HepG2 (cell line): Measurements from ENCODE around the gene ETS1.

ENCODE experiments used
- BCLAF1 ChIP-seq: fragments of 450-650 bp; IDR thresholded peaks from 2 replicates; pipeline ENCODE4 v1.6.1; 2017; ENCODE audit warnings: mild to moderate bottlenecking
- ELF4 ChIP-seq: sonication (generic); formaldehyde crosslinking; IDR thresholded peaks from 2 replicates; pipeline ENCODE4 v1.5.0; 2020; ENCODE audit warnings: missing genetic modification reagents, mild to moderate bottlenecking, moderate library complexity, borderline replicate concordance
- MATR3 ChIP-seq: sonication (generic); formaldehyde crosslinking; IDR thresholded peaks from 2 replicates; pipeline ENCODE4 v1.4.0; 2020; ENCODE audit warnings: missing genetic modification reagents
- NCOR1 ChIP-seq: fragments of 200-600 bp; sonication (generic); IDR thresholded peaks from 2 replicates; pipeline ENCODE4 v1.7.0; 2017; ENCODE audit warnings: antibody characterized with exemption, low read length, borderline replicate concordance
- POLR2A ChIP-seq, 2 experiments: IDR thresholded peaks; 2 replicates each; pipeline ENCODE4 v1.6.1; 2011; ENCODE audit warnings: low read depth in 2 of 2, low read length in 2 of 2, mild to moderate bottlenecking in 1 of 2, moderate library complexity in 1 of 2; ENCODE audit not compliant: insufficient read depth in 1 of 2
- PRDM15 ChIP-seq: sonication (generic); formaldehyde crosslinking; IDR thresholded peaks from 2 replicates; pipeline ENCODE4 v1.4.0; 2020; ENCODE audit warnings: missing genetic modification reagents
- TAF1 ChIP-seq: sonication (generic); formaldehyde crosslinking; IDR thresholded peaks from 2 replicates; pipeline ENCODE4 v1.4.0; 2020; ENCODE audit warnings: missing genetic modification reagents
- U2AF2 ChIP-seq: fragments of 200-400 bp; formaldehyde crosslinking; IDR thresholded peaks from 2 replicates; pipeline ENCODE4 v1.6.1; 2017; ENCODE audit warnings: low read depth, mild to moderate bottlenecking, low read length
- ZNF180 ChIP-seq: sonication (generic); formaldehyde crosslinking; IDR thresholded peaks from 2 replicates; pipeline ENCODE4 v1.4.0; 2020; ENCODE audit warnings: low read depth, missing genetic modification reagents, borderline replicate concordance
- ZNF335 ChIP-seq: sonication (generic); formaldehyde crosslinking; IDR thresholded peaks from 2 replicates; pipeline ENCODE4 v1.4.0; 2020; ENCODE audit warnings: missing genetic modification reagents
- ZNF543 ChIP-seq: sonication (generic); formaldehyde crosslinking; IDR thresholded peaks from 2 replicates; pipeline ENCODE4 v1.4.0; 2020; ENCODE audit warnings: mild to moderate bottlenecking, missing genetic modification reagents
- TF ChIP-seq, protein P1 (sequence below): sonication (generic); formaldehyde crosslinking; IDR thresholded peaks from 2 replicates; pipeline ENCODE4 v1.5.0; 2020; ENCODE audit warnings: mild to moderate bottlenecking, missing genetic modification reagents, moderate library complexity
- TF ChIP-seq, protein P2 (sequence below): sonication (generic); formaldehyde crosslinking; IDR thresholded peaks from 2 replicates; pipeline ENCODE4 v1.4.0; 2020; ENCODE audit warnings: missing genetic modification reagents
- TF ChIP-seq, protein P3 (sequence below), 2 experiments: sonication (generic) in 1 of 2; formaldehyde crosslinking in 1 of 2; IDR thresholded peaks; 2 replicates each; pipeline versions ENCODE4 v1.5.1 to v1.6.1; 2011 to 2020; ENCODE audit warnings: borderline replicate concordance in 1 of 2, low read depth in 1 of 2, low read length in 1 of 2, mild to moderate bottlenecking in 1 of 2, missing genetic modification reagents in 1 of 2, moderate library complexity in 1 of 2

DNA sequence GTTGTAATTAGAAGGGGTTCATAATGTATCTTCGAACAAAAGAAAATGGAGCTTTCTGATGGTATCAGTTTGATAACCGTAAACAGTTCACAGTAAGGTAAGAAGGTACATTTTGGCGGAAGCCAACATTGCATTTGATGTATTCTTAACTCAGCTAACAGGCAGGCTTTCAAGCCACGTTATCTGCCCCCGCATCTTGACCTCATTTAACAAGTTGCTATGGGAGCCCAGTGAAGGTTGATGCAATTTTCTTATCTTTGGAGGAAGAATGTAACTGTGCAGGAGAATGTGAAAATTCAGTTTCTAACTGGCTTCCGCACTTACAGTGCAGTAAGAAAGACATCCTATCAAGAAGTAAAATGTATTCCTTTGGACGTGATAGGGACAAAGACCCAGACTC, 110.6 kb downstream of the ETS1 start:
- TF ChIP-seq BCLAF1 (no peak), PRDM15 (CRISPR knock-in tag) (no peak), ZNF543 (CRISPR knock-in tag) (no peak), ZNF180 (CRISPR knock-in tag) (no peak), NCOR1 (no peak), TAF1 (CRISPR knock-in tag) (no peak), U2AF2 (no peak), ZNF335 (no peak), ELF4 (no peak), MATR3 (CRISPR knock-in tag) (no peak), POLR2A (IDR thresholded peaks at IDR 0.05; ENCODE audit: insufficient read depth in 1 of 2, low read depth in 2 of 2, low read length in 2 of 2) (no peak)
- TF ChIP-seq, protein P1, sequence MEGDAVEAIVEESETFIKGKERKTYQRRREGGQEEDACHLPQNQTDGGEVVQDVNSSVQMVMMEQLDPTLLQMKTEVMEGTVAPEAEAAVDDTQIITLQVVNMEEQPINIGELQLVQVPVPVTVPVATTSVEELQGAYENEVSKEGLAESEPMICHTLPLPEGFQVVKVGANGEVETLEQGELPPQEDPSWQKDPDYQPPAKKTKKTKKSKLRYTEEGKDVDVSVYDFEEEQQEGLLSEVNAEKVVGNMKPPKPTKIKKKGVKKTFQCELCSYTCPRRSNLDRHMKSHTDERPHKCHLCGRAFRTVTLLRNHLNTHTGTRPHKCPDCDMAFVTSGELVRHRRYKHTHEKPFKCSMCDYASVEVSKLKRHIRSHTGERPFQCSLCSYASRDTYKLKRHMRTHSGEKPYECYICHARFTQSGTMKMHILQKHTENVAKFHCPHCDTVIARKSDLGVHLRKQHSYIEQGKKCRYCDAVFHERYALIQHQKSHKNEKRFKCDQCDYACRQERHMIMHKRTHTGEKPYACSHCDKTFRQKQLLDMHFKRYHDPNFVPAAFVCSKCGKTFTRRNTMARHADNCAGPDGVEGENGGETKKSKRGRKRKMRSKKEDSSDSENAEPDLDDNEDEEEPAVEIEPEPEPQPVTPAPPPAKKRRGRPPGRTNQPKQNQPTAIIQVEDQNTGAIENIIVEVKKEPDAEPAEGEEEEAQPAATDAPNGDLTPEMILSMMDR (CRISPR knock-in tag), result no peak
- TF ChIP-seq, protein P2, sequence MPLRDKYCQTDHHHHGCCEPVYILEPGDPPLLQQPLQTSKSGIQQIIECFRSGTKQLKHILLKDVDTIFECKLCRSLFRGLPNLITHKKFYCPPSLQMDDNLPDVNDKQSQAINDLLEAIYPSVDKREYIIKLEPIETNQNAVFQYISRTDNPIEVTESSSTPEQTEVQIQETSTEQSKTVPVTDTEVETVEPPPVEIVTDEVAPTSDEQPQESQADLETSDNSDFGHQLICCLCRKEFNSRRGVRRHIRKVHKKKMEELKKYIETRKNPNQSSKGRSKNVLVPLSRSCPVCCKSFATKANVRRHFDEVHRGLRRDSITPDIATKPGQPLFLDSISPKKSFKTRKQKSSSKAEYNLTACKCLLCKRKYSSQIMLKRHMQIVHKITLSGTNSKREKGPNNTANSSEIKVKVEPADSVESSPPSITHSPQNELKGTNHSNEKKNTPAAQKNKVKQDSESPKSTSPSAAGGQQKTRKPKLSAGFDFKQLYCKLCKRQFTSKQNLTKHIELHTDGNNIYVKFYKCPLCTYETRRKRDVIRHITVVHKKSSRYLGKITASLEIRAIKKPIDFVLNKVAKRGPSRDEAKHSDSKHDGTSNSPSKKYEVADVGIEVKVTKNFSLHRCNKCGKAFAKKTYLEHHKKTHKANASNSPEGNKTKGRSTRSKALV (CRISPR knock-in tag), result no peak
- TF ChIP-seq, protein P3, sequence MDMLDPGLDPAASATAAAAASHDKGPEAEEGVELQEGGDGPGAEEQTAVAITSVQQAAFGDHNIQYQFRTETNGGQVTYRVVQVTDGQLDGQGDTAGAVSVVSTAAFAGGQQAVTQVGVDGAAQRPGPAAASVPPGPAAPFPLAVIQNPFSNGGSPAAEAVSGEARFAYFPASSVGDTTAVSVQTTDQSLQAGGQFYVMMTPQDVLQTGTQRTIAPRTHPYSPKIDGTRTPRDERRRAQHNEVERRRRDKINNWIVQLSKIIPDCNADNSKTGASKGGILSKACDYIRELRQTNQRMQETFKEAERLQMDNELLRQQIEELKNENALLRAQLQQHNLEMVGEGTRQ (IDR thresholded peaks at IDR 0.05; ENCODE audit: low read depth, low read length), result no peak
- TF ChIP-seq, protein P3 (CRISPR knock-in tag; IDR thresholded peaks at IDR 0.05; ENCODE audit: borderline replicate concordance), result no peak
